ENCODE results near the gene MYL4. TPM values are rescaled to one million over a fixed set of nuclear protein-coding genes. Genes with fewer than 3 reads are reported as not detected.

Gene MYL4
- total RNA-seq, 3 donors from 2014 or later (not counting 1 experiment from before 2014, with no cell fraction given), result 0.33 TPM; not detected in 2

- intact Hi-C loops (cut with micrococcal nuclease), result no loop called here
- H3K36me3 ChIP-seq (ENCODE audit: control insufficient read depth, insufficient read depth, low read length), result no peaks in the 10 kb centered on the region
- no peaks in the 10 kb centered on the region for H3K4me1 ChIP-seq (ENCODE audit: control insufficient read depth, insufficient read depth, low read length)
- Mint-ChIP-seq H3K4me1 (no peaks in the 10 kb centered on the region), H3K36me3 (no peaks in the 10 kb centered on the region), H3K27me3 (ENCODE audit: low read depth in 2 of 2) (peaks cover 8 to 19% of the 10 kb centered on the region in 2 donors), H3K9me3 (no peaks in the 10 kb centered on the region), H3K4me3 (no peak overlapping the region), H3K27ac (no peak overlapping the region)
- 83% methylated on average over 1 of the region's 2 CpGs for WGBS (ENCODE audit: insufficient coverage)
- H3K27ac ChIP-seq (ENCODE audit: low read length), result no peak overlapping the region
- peaks cover 6% of the 10 kb centered on the region for H3K9me3 ChIP-seq (ENCODE audit: control insufficient read depth, insufficient read depth, low read length)
- H3K4me3 ChIP-seq (ENCODE audit: low read length), result no peak overlapping the region
- ATAC-seq (no peak), DNase-seq (no peak)
- no peaks in the 10 kb centered on the region for H3K27me3 ChIP-seq (ENCODE audit: control insufficient read depth, insufficient read depth, low read length)
- TF ChIP-seq, protein P1, sequence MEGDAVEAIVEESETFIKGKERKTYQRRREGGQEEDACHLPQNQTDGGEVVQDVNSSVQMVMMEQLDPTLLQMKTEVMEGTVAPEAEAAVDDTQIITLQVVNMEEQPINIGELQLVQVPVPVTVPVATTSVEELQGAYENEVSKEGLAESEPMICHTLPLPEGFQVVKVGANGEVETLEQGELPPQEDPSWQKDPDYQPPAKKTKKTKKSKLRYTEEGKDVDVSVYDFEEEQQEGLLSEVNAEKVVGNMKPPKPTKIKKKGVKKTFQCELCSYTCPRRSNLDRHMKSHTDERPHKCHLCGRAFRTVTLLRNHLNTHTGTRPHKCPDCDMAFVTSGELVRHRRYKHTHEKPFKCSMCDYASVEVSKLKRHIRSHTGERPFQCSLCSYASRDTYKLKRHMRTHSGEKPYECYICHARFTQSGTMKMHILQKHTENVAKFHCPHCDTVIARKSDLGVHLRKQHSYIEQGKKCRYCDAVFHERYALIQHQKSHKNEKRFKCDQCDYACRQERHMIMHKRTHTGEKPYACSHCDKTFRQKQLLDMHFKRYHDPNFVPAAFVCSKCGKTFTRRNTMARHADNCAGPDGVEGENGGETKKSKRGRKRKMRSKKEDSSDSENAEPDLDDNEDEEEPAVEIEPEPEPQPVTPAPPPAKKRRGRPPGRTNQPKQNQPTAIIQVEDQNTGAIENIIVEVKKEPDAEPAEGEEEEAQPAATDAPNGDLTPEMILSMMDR (IDR thresholded peaks at IDR 0.05), result no peak
These were observed 62.0 kb downstream of the MYL4 start for GRCh38 chr17:47270946-47271705.

DNA sequence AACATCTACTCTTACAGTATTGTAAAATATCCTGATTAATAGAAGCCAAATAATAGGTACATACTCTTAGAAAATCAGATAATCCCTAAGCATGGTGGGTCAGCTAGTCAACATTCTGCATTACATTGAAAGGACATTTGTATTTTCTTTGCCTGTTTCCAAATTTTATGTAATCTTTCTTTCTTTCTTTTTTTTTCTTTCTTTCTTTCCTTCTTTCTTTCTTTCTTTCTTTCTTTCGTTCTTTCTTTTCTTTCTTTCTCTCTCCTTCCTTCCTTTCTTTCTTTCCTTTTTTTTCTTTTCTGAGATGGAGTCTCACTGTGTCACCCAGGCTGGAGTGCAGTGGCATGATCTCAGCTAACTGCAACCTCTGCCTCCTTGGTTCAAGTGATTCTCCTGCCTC, 63.3 kb downstream of the MYL4 start:
- Histone ChIP-seq H3K4me3 (ENCODE audit: low read length) (no peak overlapping the region), H3K27ac (ENCODE audit: low read length) (no peak overlapping the region), H3K4me1 (ENCODE audit: control insufficient read depth, insufficient read depth, low read length) (no peaks in the 10 kb centered on the region), H3K36me3 (ENCODE audit: control insufficient read depth, insufficient read depth, low read length) (no peaks in the 10 kb centered on the region), H3K9me3 (ENCODE audit: control insufficient read depth, insufficient read depth, low read length) (peaks cover 6% of the 10 kb centered on the region), H3K27me3 (ENCODE audit: control insufficient read depth, insufficient read depth, low read length) (no peaks in the 10 kb centered on the region)
- TF ChIP-seq, protein P1 (IDR thresholded peaks at IDR 0.05), result no peak
- Mint-ChIP-seq H3K4me1 (no peaks in the 10 kb centered on the region), H3K27me3 (ENCODE audit: low read depth in 2 of 2) (peaks cover 8 to 19% of the 10 kb centered on the region in 2 donors), H3K4me3 (no peak overlapping the region), H3K27ac (no peak overlapping the region), H3K9me3 (no peaks in the 10 kb centered on the region), H3K36me3 (no peaks in the 10 kb centered on the region)
- ATAC-seq (no peak), DNase-seq (no peak)
- intact Hi-C loops (cut with micrococcal nuclease), result no loop called here
- WGBS (ENCODE audit: insufficient coverage), result 71% methylated on average over 1 of the region's 1 CpG

- H3K4me3 Mint-ChIP-seq, result no peak overlapping the region
- no peak overlapping the region for H3K4me3 ChIP-seq (ENCODE audit: low read length)
- no peak overlapping the region for H3K27ac ChIP-seq (ENCODE audit: low read length)
- DNase-seq, result no peak
- intact Hi-C loops (cut with micrococcal nuclease), result no loop called here
- no peaks in the 10 kb centered on the region for H3K9me3 Mint-ChIP-seq
- H3K9me3 ChIP-seq (ENCODE audit: control insufficient read depth, insufficient read depth, low read length), result peaks cover 6% of the 10 kb centered on the region
- no peaks in the 10 kb centered on the region for H3K27me3 ChIP-seq (ENCODE audit: control insufficient read depth, insufficient read depth, low read length)
- 77% methylated on average over 2 of the region's 2 CpGs for WGBS (ENCODE audit: insufficient coverage)
- no peaks in the 10 kb centered on the region for H3K36me3 ChIP-seq (ENCODE audit: control insufficient read depth, insufficient read depth, low read length)
- H3K4me1 ChIP-seq (ENCODE audit: control insufficient read depth, insufficient read depth, low read length), result peaks cover under 1% of the 10 kb centered on the region
- peaks cover 8 to 19% of the 10 kb centered on the region in 2 donors for H3K27me3 Mint-ChIP-seq (ENCODE audit: low read depth in 2 of 2)
- no peak for ATAC-seq
- H3K36me3 Mint-ChIP-seq, result no peaks in the 10 kb centered on the region
- no peaks in the 10 kb centered on the region for H3K4me1 Mint-ChIP-seq
- TF ChIP-seq, protein P1 (IDR thresholded peaks at IDR 0.05), result no peak
- H3K27ac Mint-ChIP-seq, result no peak overlapping the region
These were observed 64.1 kb downstream of the MYL4 start for GRCh38 chr17:47273245-47273644.

Other genes with a start within 250 kb of the MYL4 start
- gene RPRML, start 230.1 kb upstream of the MYL4 start, total RNA-seq, result not detected
- gene CDC27, start 20.1 kb upstream of the MYL4 start, total RNA-seq, result 10 to 100 TPM; 77.3 to 87.3 (median 78.8) TPM
- 10 to 100 TPM in 2 of 3 donors, 1 to 10 TPM in 1; 4.2 to 30.6 (median 11.6) TPM for gene ITGB3, start 44.5 kb downstream of the MYL4 start, total RNA-seq
- gene EFCAB13, start 114.6 kb downstream of the MYL4 start, total RNA-seq, result 10 to 100 TPM in 1 of 3 donors, 1 to 10 TPM in 2; 2.4 to 11.9 (median 5.8) TPM

Data from natural killer cell (primary cell).